BLaER1 (cell line): ENCODE results near the gene TCF25.
"Not testable (repeated sequence)": the region's sequence is repeated elsewhere in the genome, so short reads cannot be mapped to it uniquely, and the experiment has no call there.

Experiments used
- H3K27ac ChIP-seq: shearing (Covaris generic); formaldehyde crosslinking; 2 replicates; pipeline ENCODE4 v1.8.1; 2022
- H3K27me3 ChIP-seq: shearing (Covaris generic); formaldehyde crosslinking; 2 replicates; pipeline ENCODE4 v1.8.1; 2022
- H3K36me3 ChIP-seq: shearing (Covaris generic); formaldehyde crosslinking; 2 replicates; pipeline ENCODE4 v1.8.1; 2022
- H3K4me1 ChIP-seq: shearing (Covaris generic); formaldehyde crosslinking; 2 replicates; pipeline ENCODE4 v1.8.1; 2022
- H3K4me2 ChIP-seq: shearing (Covaris generic); formaldehyde crosslinking; 2 replicates; pipeline ENCODE4 v1.8.1; 2022
- H3K4me3 ChIP-seq: shearing (Covaris generic); formaldehyde crosslinking; 2 replicates; pipeline ENCODE4 v1.8.1; 2022
- H3K9ac ChIP-seq: shearing (Covaris generic); formaldehyde crosslinking; 2 replicates; pipeline ENCODE4 v1.8.1; 2022
- H3K9me3 ChIP-seq: shearing (Covaris generic); formaldehyde crosslinking; 2 replicates; pipeline ENCODE4 v1.8.1; 2022
- H4K20me1 ChIP-seq: shearing (Covaris generic); formaldehyde crosslinking; 2 replicates; pipeline ENCODE4 v1.8.1; 2022
- Cebpa-rat ChIP-seq: shearing (Covaris generic); IDR thresholded peaks from 2 replicates; pipeline ENCODE4 v1.8.1; 2022

TCF25 gene

DNA sequence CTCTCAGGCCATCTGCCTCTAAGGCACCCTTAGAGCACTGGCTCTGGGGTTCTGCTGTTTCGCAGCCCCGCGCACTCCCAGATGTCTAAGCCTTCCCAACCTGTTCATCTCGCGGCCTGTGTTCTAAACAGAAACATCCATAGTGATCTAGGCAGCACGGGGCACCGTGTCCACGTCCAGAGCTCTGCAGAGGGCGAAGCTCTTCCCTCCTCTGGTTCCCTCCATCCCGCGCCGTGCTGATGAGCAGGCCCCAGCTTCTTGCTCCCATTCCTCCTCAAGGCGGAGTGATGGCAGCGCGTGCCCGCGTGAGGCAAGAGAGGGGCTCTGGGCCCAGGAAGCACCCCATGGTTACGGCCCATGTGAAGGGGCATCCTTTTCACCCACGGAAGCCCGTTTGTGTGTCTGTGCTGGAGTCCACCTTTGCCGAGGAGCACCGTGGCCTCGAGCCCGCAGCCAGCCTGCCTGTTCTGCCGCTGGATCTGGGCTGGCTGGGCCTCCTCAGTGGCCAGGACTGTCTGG lies 41.5 kb upstream of the TCF25 start:
- H3K36me3 ChIP-seq, result 0 out of 2 replicates have a peak, but pooled peaks cover 3% of the 10 kb centered on the region
- no peak overlapping the region for H3K4me2 ChIP-seq
- no peak overlapping the region for H3K27ac ChIP-seq
- no peak for TF ChIP-seq Cebpa-rat
- H4K20me1 ChIP-seq, result peaks cover 27% of the 10 kb centered on the region
- no peak overlapping the region for H3K4me3 ChIP-seq
- peaks cover 21% of the 10 kb centered on the region for H3K9me3 ChIP-seq
- no peaks in the 10 kb centered on the region for H3K27me3 ChIP-seq
- H3K9ac ChIP-seq, result no peak overlapping the region
- H3K4me1 ChIP-seq, result peaks cover 27% of the 10 kb centered on the region

DNA sequence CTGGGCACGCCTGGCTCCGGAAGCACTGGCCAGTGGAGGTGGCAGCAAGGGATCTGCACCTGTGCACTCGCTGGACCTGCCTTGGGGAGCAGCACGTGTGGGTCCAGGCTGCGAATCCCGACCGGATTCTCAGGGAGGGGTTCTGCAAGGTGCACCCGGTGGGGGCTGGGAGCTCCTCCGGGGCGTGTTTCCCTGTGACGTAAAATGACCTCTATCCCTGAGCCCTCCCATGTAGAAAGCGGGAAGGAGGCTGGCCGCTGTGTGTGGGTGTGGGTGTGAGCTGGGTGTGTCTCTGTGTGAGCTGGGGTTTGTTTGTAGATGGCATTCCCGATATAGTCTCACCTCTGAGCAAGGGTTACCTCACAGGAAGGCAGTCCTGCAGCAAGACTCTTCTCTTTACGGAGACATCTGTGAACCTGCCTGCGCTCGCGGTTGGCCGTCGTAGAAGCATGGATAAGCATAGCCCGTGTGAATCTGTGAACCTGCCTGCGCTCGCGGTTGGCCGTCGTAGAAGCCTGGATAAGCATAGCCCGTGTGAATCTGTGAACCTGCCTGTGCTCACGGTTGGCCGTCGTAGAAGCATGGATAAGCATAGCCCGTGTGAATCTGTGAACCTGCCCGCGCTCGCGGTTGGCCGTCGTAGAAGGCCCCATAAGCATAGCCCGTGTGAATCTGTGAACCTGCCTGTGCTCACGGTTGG lies 39.6 kb upstream of the TCF25 start:
- peaks cover 33% of the 10 kb centered on the region for H3K4me1 ChIP-seq
- peaks cover 16% of the 10 kb centered on the region for H4K20me1 ChIP-seq
- not testable (repeated sequence) for H3K9ac ChIP-seq, H3K4me2 ChIP-seq, H3K27ac ChIP-seq, H3K27me3 ChIP-seq, H3K4me3 ChIP-seq, H3K36me3 ChIP-seq
- H3K9me3 ChIP-seq, result peaks cover 21% of the 10 kb centered on the region

DNA sequence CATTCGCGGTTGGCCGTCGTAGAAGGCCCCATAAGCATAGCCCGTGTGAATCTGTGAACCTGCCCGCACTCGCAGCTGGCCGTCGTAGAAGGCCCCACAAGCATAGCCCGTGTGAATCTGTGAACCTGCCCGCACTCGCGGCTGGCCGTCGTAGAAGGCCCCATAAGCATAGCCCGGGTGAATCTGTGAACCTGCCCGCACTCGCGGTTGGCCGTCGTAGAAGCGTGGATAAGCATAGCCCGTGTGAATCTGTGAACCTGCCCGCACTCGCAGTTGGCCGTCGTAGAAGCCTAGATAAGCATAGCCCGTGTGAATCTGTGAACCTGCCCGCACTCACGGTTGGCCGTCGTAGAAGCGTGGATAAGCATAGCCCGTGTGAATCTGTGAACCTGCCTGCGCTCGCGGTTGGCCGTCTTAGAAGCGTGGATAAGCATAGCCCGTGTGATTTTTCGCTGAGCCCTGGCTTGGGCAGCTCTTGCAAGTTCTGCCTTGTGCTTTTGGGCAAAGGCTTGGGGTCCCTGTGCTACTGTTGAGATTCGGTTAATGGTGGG lies 38.5 kb upstream of the TCF25 start:
- H4K20me1 ChIP-seq, H3K27ac ChIP-seq, H3K9ac ChIP-seq, H3K36me3 ChIP-seq, H3K4me3 ChIP-seq, H3K27me3 ChIP-seq, H3K4me2 ChIP-seq: not testable (repeated sequence)
- H3K9me3 ChIP-seq, result peaks cover 21% of the 10 kb centered on the region
- H3K4me1 ChIP-seq, result peaks cover 29% of the 10 kb centered on the region

DNA sequence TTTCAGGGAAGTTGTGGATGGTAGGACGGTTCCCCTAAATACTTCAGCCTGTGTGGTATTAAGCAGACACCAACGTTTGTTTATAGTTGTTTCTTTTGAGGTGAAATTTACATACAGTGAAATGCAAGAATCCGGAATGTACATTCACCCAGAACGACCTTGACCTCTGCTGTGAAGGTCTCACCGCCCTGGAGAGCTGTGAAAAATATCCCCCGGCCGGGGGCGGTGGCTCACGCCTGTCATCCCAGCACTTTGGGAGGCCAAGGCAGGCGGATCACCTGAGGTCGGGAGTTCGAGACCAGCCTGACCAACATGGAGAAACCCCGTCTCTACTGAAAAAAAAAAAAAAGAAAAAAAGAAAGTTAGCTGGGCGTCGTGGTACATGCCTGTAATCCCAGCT lies 36.9 kb upstream of the TCF25 start:
- not testable (repeated sequence) for H4K20me1 ChIP-seq, H3K4me2 ChIP-seq, H3K36me3 ChIP-seq, H3K27ac ChIP-seq, H3K4me3 ChIP-seq, H3K9ac ChIP-seq, H3K27me3 ChIP-seq
- peaks cover 33% of the 10 kb centered on the region for H3K4me1 ChIP-seq
- peaks cover 21% of the 10 kb centered on the region for H3K9me3 ChIP-seq

DNA sequence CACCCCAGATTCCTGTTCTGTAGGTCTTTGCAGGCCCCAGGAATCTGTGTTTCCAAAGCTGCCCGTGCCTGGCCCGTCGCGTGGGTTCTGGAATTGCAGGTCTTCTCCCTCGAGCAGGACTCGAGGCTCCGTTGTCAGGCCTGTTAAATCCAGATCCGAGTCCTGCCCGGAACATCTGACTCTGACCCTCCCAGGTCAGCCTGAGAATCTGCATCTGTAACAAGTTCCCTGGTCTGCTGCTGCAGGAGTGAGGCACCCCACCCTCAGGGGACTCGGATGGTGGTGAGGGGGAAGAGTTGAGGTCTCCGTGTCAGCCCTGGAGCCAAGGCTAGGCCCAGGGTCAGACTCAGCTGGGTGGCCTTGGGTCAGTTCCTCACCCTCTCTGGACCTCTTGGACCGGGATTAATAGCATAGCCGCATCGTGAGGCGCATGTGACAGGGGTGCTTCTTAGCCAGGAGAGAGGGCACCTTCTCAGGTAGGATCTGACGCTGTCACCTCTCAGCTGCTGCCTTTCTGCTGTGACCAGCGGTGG lies 36.3 kb upstream of the TCF25 start:
- H3K4me2 ChIP-seq, result peak overlapping the region; percentile 80
- H3K9ac ChIP-seq, result no peak overlapping the region
- H3K9me3 ChIP-seq, result peaks cover 21% of the 10 kb centered on the region
- TF ChIP-seq Cebpa-rat, result no peak
- H4K20me1 ChIP-seq, result no peaks in the 10 kb centered on the region
- no peak overlapping the region for H3K4me3 ChIP-seq
- H3K4me1 ChIP-seq, result peaks cover 35% of the 10 kb centered on the region
- H3K27ac ChIP-seq, result 0 out of 2 replicates have a peak overlapping the region, but pooled peaks have one; percentile 48
- no peaks in the 10 kb centered on the region for H3K27me3 ChIP-seq
- 0 out of 2 replicates have a peak, but pooled peaks cover 3% of the 10 kb centered on the region for H3K36me3 ChIP-seq

DNA sequence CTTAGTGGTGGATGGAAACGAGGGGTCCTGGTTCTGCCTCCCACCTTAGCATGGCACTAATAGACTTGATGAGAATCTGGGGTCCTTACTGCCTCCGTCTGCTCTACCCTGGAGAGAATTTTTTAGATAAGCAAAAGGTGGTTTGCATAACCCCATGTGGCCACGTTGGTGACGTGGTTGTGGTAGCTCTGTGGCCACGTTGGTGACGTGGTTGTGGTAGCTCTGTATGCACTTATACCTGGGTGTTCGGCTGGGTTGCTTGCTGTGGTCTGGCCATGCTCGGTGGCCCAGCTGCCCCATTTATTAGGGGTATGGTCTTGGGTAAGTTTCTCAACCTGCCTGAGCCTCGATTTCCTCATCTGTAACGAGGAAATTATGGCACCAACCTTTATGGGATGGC lies 32.1 kb upstream of the TCF25 start:
- TF ChIP-seq Cebpa-rat, result no peak
- Histone ChIP-seq H3K9me3 (no peaks in the 10 kb centered on the region), H4K20me1 (no peaks in the 10 kb centered on the region), H3K4me3 (no peak overlapping the region), H3K36me3 (no peaks in the 10 kb centered on the region), H3K27me3 (no peaks in the 10 kb centered on the region), H3K4me2 (no peak overlapping the region), H3K9ac (no peak overlapping the region), H3K4me1 (peaks cover 63% of the 10 kb centered on the region), H3K27ac (no peak overlapping the region)

DNA sequence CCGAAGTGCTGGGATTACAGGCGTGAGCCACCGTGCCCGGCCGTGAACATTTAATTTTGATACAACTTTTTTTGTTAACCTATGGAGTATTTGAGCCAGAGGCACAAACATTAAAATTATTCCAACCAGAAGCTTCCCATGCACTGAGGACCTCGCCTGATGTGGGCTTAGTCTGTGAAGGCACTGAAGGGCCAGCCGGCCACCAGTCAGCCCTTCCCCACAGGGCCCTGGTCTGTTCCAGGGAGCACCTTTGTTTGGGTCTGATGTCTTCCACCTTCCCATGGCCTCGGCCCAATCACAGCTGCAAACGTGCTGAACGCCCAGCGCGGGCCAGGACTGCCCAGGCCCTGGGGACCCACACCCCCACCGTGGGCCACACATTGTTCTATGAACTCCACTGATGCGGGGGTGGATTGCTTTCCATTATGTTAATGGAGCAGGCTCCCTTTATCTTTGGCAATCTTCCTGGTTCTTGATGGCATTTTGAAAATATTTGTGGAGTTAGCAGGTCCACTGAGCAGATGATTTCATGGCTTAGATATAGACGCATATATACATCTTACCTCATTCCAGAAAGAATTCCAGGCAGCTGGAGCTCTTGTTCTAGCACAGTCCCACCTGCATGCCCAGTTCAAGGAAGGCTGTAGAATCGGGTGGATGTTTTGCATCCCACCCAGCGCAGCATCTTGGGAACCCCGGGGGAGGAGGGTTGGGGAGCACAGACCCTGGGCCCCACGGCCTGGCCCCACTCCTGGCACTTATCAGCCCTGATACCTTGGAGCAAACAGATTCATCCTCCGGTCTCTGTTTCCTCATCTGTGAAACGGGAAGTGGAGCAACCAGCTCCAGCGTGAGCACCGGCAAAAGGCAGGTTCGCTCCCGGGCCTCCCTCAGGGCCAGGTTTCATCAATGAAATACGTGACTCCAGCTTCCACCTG lies 30.7 kb upstream of the TCF25 start:
- peaks cover 60% of the 10 kb centered on the region for H3K4me1 ChIP-seq
- no peak overlapping the region for H3K27ac ChIP-seq
- no peak overlapping the region for H3K4me2 ChIP-seq
- no peaks in the 10 kb centered on the region for H3K9me3 ChIP-seq
- H3K9ac ChIP-seq, result no peak overlapping the region
- H3K27me3 ChIP-seq, result no peaks in the 10 kb centered on the region
- H3K4me3 ChIP-seq, result no peak overlapping the region
- H4K20me1 ChIP-seq, result no peaks in the 10 kb centered on the region
- H3K36me3 ChIP-seq, result no peaks in the 10 kb centered on the region
- no peak for TF ChIP-seq Cebpa-rat

DNA sequence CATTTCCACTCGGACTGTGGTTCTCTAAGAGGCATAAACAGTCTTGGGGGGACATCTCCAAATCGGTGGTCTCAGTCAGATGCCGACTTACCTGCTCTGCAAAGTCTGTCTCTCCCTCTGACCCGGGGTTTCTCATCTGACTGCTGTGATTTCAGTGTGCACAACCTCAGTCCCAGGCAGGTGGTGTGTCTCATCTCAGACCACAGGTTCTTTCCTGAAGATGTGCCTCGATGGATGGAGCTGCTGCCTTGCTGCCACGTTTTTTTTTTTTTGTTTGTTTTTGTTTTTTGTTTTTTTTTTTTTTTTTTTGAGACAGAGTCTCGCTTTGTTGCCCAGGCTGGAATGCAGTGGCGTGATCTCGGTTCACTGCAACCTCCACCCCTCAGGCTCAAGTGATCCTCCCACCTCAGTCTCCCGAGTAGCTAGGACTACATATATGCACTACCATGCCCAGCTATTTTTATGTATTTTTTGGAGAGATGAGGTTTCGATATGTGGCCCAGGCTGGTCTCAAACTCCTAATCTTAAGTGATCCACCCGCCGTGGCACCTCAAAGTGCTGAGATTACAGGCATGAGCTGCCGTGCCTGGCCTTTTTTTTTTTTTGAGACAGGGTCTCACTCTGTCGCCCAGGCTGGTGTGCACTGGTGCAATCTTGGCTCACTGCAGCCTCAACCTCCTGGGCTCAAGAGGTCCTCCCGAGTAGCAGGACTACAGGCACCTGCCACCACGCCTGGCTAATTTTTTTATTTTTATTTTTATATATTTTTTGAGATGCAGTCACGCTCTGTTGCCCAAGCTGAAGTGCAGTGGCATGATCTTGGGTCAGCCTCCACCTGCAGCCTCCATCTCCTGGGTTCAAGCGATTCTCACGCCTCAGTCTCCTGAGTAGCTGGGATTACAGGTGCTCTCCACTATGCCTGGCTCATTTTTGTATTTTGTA lies 29.7 kb upstream of the TCF25 start:
- no peak overlapping the region for H3K27ac ChIP-seq
- H3K4me2 ChIP-seq, result peak overlapping the region; percentile 73

More for the DNA sequence above, 29.7 kb upstream of the TCF25 start:
- H3K4me3 ChIP-seq, result no peak overlapping the region
- H3K4me1 ChIP-seq, result peaks cover 56% of the 10 kb centered on the region
- H3K9me3 ChIP-seq, result no peaks in the 10 kb centered on the region
- H3K36me3 ChIP-seq, result no peaks in the 10 kb centered on the region
- H3K27me3 ChIP-seq, result no peaks in the 10 kb centered on the region
- no peak overlapping the region for H3K9ac ChIP-seq
- no peak for TF ChIP-seq Cebpa-rat
- no peaks in the 10 kb centered on the region for H4K20me1 ChIP-seq
